SK-N-SH (cell line): ENCODE measurements around the gene HNRNPL. TPM values are rescaled to one million over a fixed set of nuclear protein-coding genes. Genes with fewer than 3 reads are reported as not detected.

Experiments
- CTCF ChIA-PET: fragments of 300-600, 350-600 bp; formaldehyde crosslinking; extraction: SDS; loops from one replicate; lab custom pipeline; 2021; lab: Yijun Ruan, JAX
- POLR2A ChIA-PET: fragments of 350-600 bp; sonication (Branson Sonifier 250); formaldehyde crosslinking; extraction: SDS; loops from one replicate; lab custom pipeline; 2020; ENCODE audit warnings: antibody characterized with exemption, inconsistent platforms; lab: Yijun Ruan, JAX
- DNase-seq: peaks from one replicate; pipeline ENCODE4 v3.0.0; 2012
- H2AFZ ChIP-seq: fragments of 200-600 bp; sonication (generic); 2 replicates; pipeline ENCODE4 v1.8.1; 2016; ENCODE audit warnings: antibody characterized with exemption, mild to moderate bottlenecking, low read depth
- H3F3A ChIP-seq: fragments of 200-600 bp; sonication (generic); replicated peaks from 2 replicates; pipeline ENCODE3; 2016; ENCODE audit warnings: antibody characterized with exemption, mild to moderate bottlenecking; ENCODE audit not compliant: insufficient read depth
- H3K27ac ChIP-seq, 2 experiments: fragments of 200-500 bp in 1 of 2; fragments of 200-600 bp in 1 of 2; sonication (Bioruptor generic) in 1 of 2; sonication (generic), shearing (Covaris generic) in 1 of 2; 2 replicates each; pipeline versions ENCODE4 v1.5.1 to v1.6.1; 2014 to 2016; ENCODE audit warnings: low read depth in 2 of 2, inconsistent platforms in 1 of 2, low read length in 1 of 2, mild to moderate bottlenecking in 1 of 2, mixed read lengths in 1 of 2
- H3K27me3 ChIP-seq: fragments of 200-600 bp; sonication (generic), shearing (Covaris generic); 2 replicates; pipeline ENCODE4 v1.6.1; 2016; ENCODE audit warnings: mixed run types; ENCODE audit not compliant: insufficient read depth
- H3K36me3 ChIP-seq, 2 experiments: fragments of 200-500 bp in 1 of 2; fragments of 200-600 bp in 1 of 2; sonication (Bioruptor generic) in 1 of 2; sonication (generic) in 1 of 2; replicated peaks in 1 of 2; 2 replicates each; pipeline versions ENCODE3 to v1.5.1; 2014 to 2016; ENCODE audit warnings: low read length in 1 of 2, mild to moderate bottlenecking in 1 of 2; ENCODE audit not compliant: insufficient read depth in 2 of 2, control insufficient read depth in 1 of 2
- H3K4me1 ChIP-seq, 2 experiments: fragments of 200-500 bp in 1 of 2; fragments of 200-600 bp in 1 of 2; sonication (Bioruptor generic) in 1 of 2; sonication (generic), shearing (Covaris generic) in 1 of 2; 2 replicates each; pipeline versions ENCODE4 v1.5.1 to v1.6.1; 2014 to 2016; ENCODE audit warnings: low read depth in 1 of 2, low read length in 1 of 2, mixed run types in 1 of 2; ENCODE audit not compliant: insufficient read depth in 2 of 2, control insufficient read depth in 1 of 2
- H3K4me2 ChIP-seq: fragments of 200-600 bp; sonication (generic), shearing (Covaris generic); 2 replicates; pipeline ENCODE4 v1.6.1; 2017; ENCODE audit warnings: mixed run types
- H3K4me3 ChIP-seq, 2 experiments: fragments of 200-500 bp in 1 of 2; fragments of 200-600 bp in 1 of 2; sonication (Bioruptor generic) in 1 of 2; sonication (generic), shearing (Covaris generic) in 1 of 2; 2 replicates each; pipeline versions ENCODE4 v1.5.1 to v1.8.1; 2014 to 2016; ENCODE audit warnings: low read depth in 2 of 2, inconsistent platforms in 1 of 2, low read length in 1 of 2, mild to moderate bottlenecking in 1 of 2, mixed read lengths in 1 of 2, moderate library complexity in 1 of 2
- H3K79me2 ChIP-seq: fragments of 200-600 bp; sonication (generic); 2 replicates; pipeline ENCODE4 v1.8.1; 2017; ENCODE audit warnings: mild to moderate bottlenecking; ENCODE audit not compliant: insufficient read depth
- H3K9ac ChIP-seq: fragments of 200-600 bp; sonication (generic); 2 replicates; pipeline ENCODE4 v1.6.1; 2017; ENCODE audit warnings: mixed run types
- H3K9me2 ChIP-seq: fragments of 200-600 bp; sonication (generic); 2 replicates; pipeline ENCODE4 v1.6.1; 2017; ENCODE audit warnings: mixed run types
- H3K9me3 ChIP-seq: fragments of 200-600 bp; sonication (generic); 2 replicates; pipeline ENCODE4 v1.6.1; 2017; ENCODE audit warnings: mixed run types, mild to moderate bottlenecking, moderate library complexity
- H4K20me1 ChIP-seq: fragments of 200-600 bp; sonication (generic); 2 replicates; pipeline ENCODE4 v1.6.1; 2017; ENCODE audit warnings: mild to moderate bottlenecking, mixed run types; ENCODE audit not compliant: insufficient read depth
- EZH2phosphoT487 ChIP-seq: fragments of 200-600 bp; sonication (generic); IDR thresholded peaks from 2 replicates; pipeline ENCODE4 v1.6.1; 2017; ENCODE audit warnings: low read depth, mixed run types, mild to moderate bottlenecking, antibody characterized with exemption, moderate library complexity, borderline replicate concordance
- FOSL2 ChIP-seq: IDR thresholded peaks from 2 replicates; pipeline ENCODE4 v1.4.0; 2012; ENCODE audit warnings: low read depth, mild to moderate bottlenecking, moderate library complexity, borderline replicate concordance
- FOXM1 ChIP-seq: IDR thresholded peaks from 2 replicates; pipeline ENCODE4 v1.4.0; 2012; ENCODE audit warnings: low read depth, mild to moderate bottlenecking
- GATA2 ChIP-seq: sonication (generic); formaldehyde crosslinking; IDR thresholded peaks from 2 replicates; pipeline ENCODE4 v1.5.0; 2020; ENCODE audit warnings: mild to moderate bottlenecking, missing genetic modification reagents
- MXI1 ChIP-seq: IDR thresholded peaks from 2 replicates; pipeline ENCODE4 v1.6.1; 2012; ENCODE audit warnings: mild to moderate bottlenecking, low read depth, low read length, improper control_type of control experiment
- NFIC ChIP-seq: IDR thresholded peaks from 2 replicates; pipeline ENCODE4 v1.4.0; 2012; ENCODE audit warnings: borderline replicate concordance
- NRF1 ChIP-seq: IDR thresholded peaks from 2 replicates; pipeline ENCODE4 v1.6.1; 2012; ENCODE audit warnings: low read depth, mild to moderate bottlenecking, low read length
- POLR2AphosphoS5 ChIP-seq: IDR thresholded peaks from 2 replicates; pipeline ENCODE4 v1.6.1; 2012; ENCODE audit warnings: low read depth, low read length
- RAD21 ChIP-seq: IDR thresholded peaks from 2 replicates; pipeline ENCODE4 v1.6.1; 2012; ENCODE audit warnings: mild to moderate bottlenecking, low read length
- RCOR1 ChIP-seq: fragments of 150-350 bp; IDR thresholded peaks from 2 replicates; pipeline ENCODE4 v1.6.1; 2017; ENCODE audit warnings: antibody characterized with exemption, low read length
- RFX5 ChIP-seq: IDR thresholded peaks from 2 replicates; pipeline ENCODE4 v1.6.1; 2012; ENCODE audit warnings: mild to moderate bottlenecking, improper control_type of control experiment, low read length
- RXRA ChIP-seq: IDR thresholded peaks from 2 replicates; pipeline ENCODE4 v1.4.0; 2012; ENCODE audit warnings: low read depth, mild to moderate bottlenecking, borderline replicate concordance
- TEAD4 ChIP-seq: IDR thresholded peaks from 2 replicates; pipeline ENCODE4 v1.4.0; 2012; ENCODE audit warnings: mild to moderate bottlenecking, borderline replicate concordance; ENCODE audit not compliant: insufficient read depth
- USF1 ChIP-seq: IDR thresholded peaks from 2 replicates; pipeline ENCODE4 v1.4.0; 2012; ENCODE audit warnings: low read depth, borderline replicate concordance
- USF2 ChIP-seq: fragments of 150-350 bp; IDR thresholded peaks from 2 replicates; pipeline ENCODE4 v1.6.1; 2017; ENCODE audit warnings: antibody characterized with exemption, low read length, low read depth, borderline replicate concordance
- WGBS: methylation state at CpG from one replicate; pipeline ENCODE4 v1.1.6; 2017; ENCODE audit warnings: low lambda C conversion rate; 5-methylcytosine and 5-hydroxymethylcytosine counted together
- polyA plus RNA-seq, 3 experiments: library from polyadenylated mRNA; depleted of rRNA; stranded (reverse); fragments of >200 nt; gene quantifications; 2 replicates each; pipeline ENCODE4 v1.2.3, GENCODE V29; 2012
- TF ChIP-seq, protein P1 (sequence below): fragments of 150-350 bp; IDR thresholded peaks from 2 replicates; pipeline ENCODE4 v1.6.1; 2016; ENCODE audit warnings: mild to moderate bottlenecking, low read depth, low read length
- TF ChIP-seq, protein P2 (sequence below): fragments of 200-600 bp; sonication (generic); IDR thresholded peaks from 2 replicates; pipeline ENCODE4 v1.6.1; 2017; ENCODE audit warnings: antibody characterized with exemption, mild to moderate bottlenecking, moderate library complexity
- TF ChIP-seq, protein P3 (sequence below): IDR thresholded peaks from 2 replicates; pipeline ENCODE4; 2012

The HNRNPL gene
- polyA plus RNA-seq, 1 of the 3 experiments (the other 2 are of a cell fraction) = 280 TPM

- H3K79me2 ChIP-seq = no peaks in the 10 kb centered on the region
- H3K4me2 ChIP-seq = no peak overlapping the region
- 86% methylated on average over 6 of the region's 6 CpGs for WGBS
- no peaks in the 10 kb centered on the region for H4K20me1 ChIP-seq
- no peak for TF ChIP-seq TEAD4
- TF ChIP-seq RFX5 = no peak
- no peak for TF ChIP-seq NFIC
- TF ChIP-seq FOXM1 = no peak
- no peak for TF ChIP-seq FOSL2
- TF ChIP-seq EZH2phosphoT487 = no peak
- TF ChIP-seq POLR2AphosphoS5 = no peak
- no peak for TF ChIP-seq GATA2 (CRISPR knock-in tag)
- TF ChIP-seq, protein P1, sequence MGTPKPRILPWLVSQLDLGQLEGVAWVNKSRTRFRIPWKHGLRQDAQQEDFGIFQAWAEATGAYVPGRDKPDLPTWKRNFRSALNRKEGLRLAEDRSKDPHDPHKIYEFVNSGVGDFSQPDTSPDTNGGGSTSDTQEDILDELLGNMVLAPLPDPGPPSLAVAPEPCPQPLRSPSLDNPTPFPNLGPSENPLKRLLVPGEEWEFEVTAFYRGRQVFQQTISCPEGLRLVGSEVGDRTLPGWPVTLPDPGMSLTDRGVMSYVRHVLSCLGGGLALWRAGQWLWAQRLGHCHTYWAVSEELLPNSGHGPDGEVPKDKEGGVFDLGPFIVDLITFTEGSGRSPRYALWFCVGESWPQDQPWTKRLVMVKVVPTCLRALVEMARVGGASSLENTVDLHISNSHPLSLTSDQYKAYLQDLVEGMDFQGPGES = no peak
- TF ChIP-seq, protein P2, sequence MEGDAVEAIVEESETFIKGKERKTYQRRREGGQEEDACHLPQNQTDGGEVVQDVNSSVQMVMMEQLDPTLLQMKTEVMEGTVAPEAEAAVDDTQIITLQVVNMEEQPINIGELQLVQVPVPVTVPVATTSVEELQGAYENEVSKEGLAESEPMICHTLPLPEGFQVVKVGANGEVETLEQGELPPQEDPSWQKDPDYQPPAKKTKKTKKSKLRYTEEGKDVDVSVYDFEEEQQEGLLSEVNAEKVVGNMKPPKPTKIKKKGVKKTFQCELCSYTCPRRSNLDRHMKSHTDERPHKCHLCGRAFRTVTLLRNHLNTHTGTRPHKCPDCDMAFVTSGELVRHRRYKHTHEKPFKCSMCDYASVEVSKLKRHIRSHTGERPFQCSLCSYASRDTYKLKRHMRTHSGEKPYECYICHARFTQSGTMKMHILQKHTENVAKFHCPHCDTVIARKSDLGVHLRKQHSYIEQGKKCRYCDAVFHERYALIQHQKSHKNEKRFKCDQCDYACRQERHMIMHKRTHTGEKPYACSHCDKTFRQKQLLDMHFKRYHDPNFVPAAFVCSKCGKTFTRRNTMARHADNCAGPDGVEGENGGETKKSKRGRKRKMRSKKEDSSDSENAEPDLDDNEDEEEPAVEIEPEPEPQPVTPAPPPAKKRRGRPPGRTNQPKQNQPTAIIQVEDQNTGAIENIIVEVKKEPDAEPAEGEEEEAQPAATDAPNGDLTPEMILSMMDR = no peak
- TF ChIP-seq RCOR1 = no peak
- TF ChIP-seq RXRA = no peak
- TF ChIP-seq RAD21 = no peak
- TF ChIP-seq USF2 = no peak
- H3K9me3 ChIP-seq = no peaks in the 10 kb centered on the region
- DNase-seq = no peak
- no peak overlapping the region for H3K27ac ChIP-seq
- H3K4me3 ChIP-seq = no peak overlapping the region
- no peak overlapping the region for H3K9ac ChIP-seq
- H3K9me2 ChIP-seq = no peaks in the 10 kb centered on the region
- no peak overlapping the region for H2AFZ ChIP-seq
- POLR2A ChIA-PET = no interaction called here
- H3K4me1 ChIP-seq = no peaks in the 10 kb centered on the region; a peak in 1 of 4 replicates
- H3K36me3 ChIP-seq = peaks cover 0 to 8% of the 10 kb centered on the region in 2 experiments
- H3K27me3 ChIP-seq = no peaks in the 10 kb centered on the region
- CTCF ChIA-PET = interaction anchor here (1.4 kb wide), 1 partner anchor 22 kb away, joined by 3 read pairs; no protein-coding TSS in a partner anchor
- no peaks in the 10 kb centered on the region for H3F3A ChIP-seq
Measured at GRCh38 chr19:38891771-38892170, 42.0 kb upstream of the HNRNPL start.

GRCh38 chr19:38890686-38891085, 40.9 kb upstream of the HNRNPL start:
- TF ChIP-seq NRF1 = no peak
- TF ChIP-seq, protein P3, sequence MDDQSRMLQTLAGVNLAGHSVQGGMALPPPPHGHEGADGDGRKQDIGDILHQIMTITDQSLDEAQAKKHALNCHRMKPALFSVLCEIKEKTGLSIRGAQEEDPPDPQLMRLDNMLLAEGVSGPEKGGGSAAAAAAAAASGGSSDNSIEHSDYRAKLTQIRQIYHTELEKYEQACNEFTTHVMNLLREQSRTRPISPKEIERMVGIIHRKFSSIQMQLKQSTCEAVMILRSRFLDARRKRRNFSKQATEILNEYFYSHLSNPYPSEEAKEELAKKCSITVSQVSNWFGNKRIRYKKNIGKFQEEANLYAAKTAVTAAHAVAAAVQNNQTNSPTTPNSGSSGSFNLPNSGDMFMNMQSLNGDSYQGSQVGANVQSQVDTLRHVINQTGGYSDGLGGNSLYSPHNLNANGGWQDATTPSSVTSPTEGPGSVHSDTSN = no peak
- no peak for TF ChIP-seq FOXM1
- TF ChIP-seq USF1 = no peak
- no peak for TF ChIP-seq FOSL2
- TF ChIP-seq MXI1 = no peak
- no peak for TF ChIP-seq POLR2AphosphoS5
- TF ChIP-seq RAD21 = no peak
- no peak for TF ChIP-seq RCOR1
- Histone ChIP-seq H3K4me1 (peaks cover 0 to 4% of the 10 kb centered on the region in 2 experiments; a peak in 1 of 4 replicates), H3K9me2 (no peaks in the 10 kb centered on the region), H3K79me2 (no peaks in the 10 kb centered on the region), H3K9me3 (no peaks in the 10 kb centered on the region), H3K27me3 (no peaks in the 10 kb centered on the region), H3K36me3 (peaks cover 0 to 8% of the 10 kb centered on the region in 2 experiments), H3K4me2 (no peak overlapping the region), H3K4me3 (no peak overlapping the region), H4K20me1 (no peaks in the 10 kb centered on the region), H3K27ac (no peak overlapping the region), H3K9ac (no peak overlapping the region), H3F3A (no peaks in the 10 kb centered on the region), H2AFZ (no peak overlapping the region)
- ChIA-PET CTCF (interaction anchor here (0.7 to 1.4 kb wide), 2 partner anchors 12 to 21 kb away, joined by 3 read pairs; no protein-coding TSS in a partner anchor), POLR2A (no interaction called here)
- DNase-seq = no peak
